ENCODE measurements around the gene MAP3K5. TPM values are rescaled to one million over a fixed set of nuclear protein-coding genes. Genes with fewer than 3 reads are reported as not detected.

MAP3K5 gene
- total and polyA plus RNA-seq, 2 donors (not counting 1 experiment from before 2014, with no cell fraction given), result 10.9 to 62.6 TPM

DNA sequence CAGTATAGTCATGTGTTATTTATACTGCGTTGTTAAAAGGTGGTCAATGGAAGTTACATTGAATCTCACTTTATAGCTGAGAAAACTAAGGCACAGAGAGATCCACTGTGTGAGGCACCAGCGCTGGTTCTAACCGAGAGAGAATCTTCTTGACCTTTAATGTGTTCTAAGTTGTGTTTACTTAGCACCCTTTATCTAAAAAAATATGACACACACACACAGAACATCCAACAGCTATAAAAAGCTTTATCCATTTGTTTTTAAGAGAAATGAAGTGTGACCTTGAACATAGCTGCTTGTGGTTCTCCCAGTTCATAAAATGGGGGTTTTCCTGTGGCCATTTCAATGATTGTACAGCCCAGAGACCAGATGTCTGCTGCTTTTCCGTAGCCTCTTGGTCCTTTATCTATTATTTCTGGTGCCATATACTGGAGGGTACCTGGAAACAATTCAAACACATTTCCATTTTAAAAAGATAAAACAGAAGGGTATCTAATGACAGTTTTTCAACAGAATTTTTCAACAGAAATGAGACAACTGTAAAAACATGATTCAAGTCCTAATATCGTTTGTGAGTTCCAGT, 187.3 kb downstream of the MAP3K5 start:
- TF ChIP-seq CTCF (conservative IDR thresholded peaks at IDR 0.05 in 1 of 2, IDR thresholded peaks at IDR 0.05 in 1 of 2; ENCODE audit: low read depth in 1 of 2, low read length in 2 of 2) (no peak), EZH2 (IDR thresholded peaks at IDR 0.05; ENCODE audit: low read length, missing control alignments) (no peak)
- Histone ChIP-seq H3K4me3 (replicated peaks in 1 of 4; ENCODE audit: control extremely low read depth in 1 of 4, insufficient read depth in 1 of 4, low read depth in 3 of 4, low read length in 4 of 4) (no peak overlapping the region), H3K27ac (ENCODE audit: insufficient read depth, low read length) (no peak overlapping the region), H4K20me1 (ENCODE audit: control insufficient read depth, extremely low read depth, insufficient read depth, low read length) (no peaks in the 10 kb centered on the region), H3K4me1 (ENCODE audit: control insufficient read depth, extremely low read depth, insufficient read depth, low read length) (peaks cover 21% of the 10 kb centered on the region), H3K36me3 (ENCODE audit: control insufficient read depth, insufficient read depth, low read length) (peaks cover 2% of the 10 kb centered on the region), H2AFZ (ENCODE audit: low read length) (no peak overlapping the region), H3K4me2 (ENCODE audit: extremely low read depth, insufficient read depth, low read length) (no peak overlapping the region), H3K27me3 (ENCODE audit: control insufficient read depth, insufficient read depth, low read length) (no peaks in the 10 kb centered on the region), H3K9ac (ENCODE audit: insufficient read depth, low read length) (no peak overlapping the region), H3K79me2 (ENCODE audit: control insufficient read depth, insufficient read depth, low read length) (no peaks in the 10 kb centered on the region), H3K9me3 (ENCODE audit: control insufficient read depth, insufficient read depth, low read depth, low read length) (no peaks in the 10 kb centered on the region)
- peak in 1 of 2 donors; percentile 39 for DNase-seq (ENCODE audit: low read depth in 2 of 2)

GRCh38 chr6:136604328-136604825, 187.9 kb downstream of the MAP3K5 start:
- no peak overlapping the region for H3K9ac ChIP-seq (ENCODE audit: insufficient read depth, low read length)

DNA sequence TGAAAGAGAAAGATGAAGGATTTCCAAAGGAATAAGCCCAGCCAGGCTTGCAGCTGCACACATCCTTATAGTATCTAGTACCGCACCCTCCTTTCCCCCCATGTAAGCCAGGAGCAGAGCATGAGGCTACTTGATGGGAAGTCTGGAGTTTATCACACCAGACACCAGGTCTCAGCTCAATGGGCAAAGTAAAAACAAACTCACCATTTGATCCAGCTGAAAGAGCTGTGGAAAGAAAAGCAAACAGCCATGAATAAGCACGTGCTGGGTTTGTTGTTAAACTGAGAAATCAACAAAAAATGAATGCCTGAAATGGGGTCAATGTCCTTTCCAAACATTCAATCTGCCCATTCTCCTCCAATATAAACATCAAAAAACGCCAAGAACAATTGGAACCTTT, 191.5 kb downstream of the MAP3K5 start:
- Histone ChIP-seq H3K9me3 (ENCODE audit: control insufficient read depth, insufficient read depth, low read depth, low read length) (no peaks in the 10 kb centered on the region), H4K20me1 (ENCODE audit: control insufficient read depth, extremely low read depth, insufficient read depth, low read length) (no peaks in the 10 kb centered on the region), H3K4me1 (ENCODE audit: control insufficient read depth, extremely low read depth, insufficient read depth, low read length) (peaks cover 5% of the 10 kb centered on the region), H3K27ac (ENCODE audit: insufficient read depth, low read length) (no peak overlapping the region), H3K4me3 (replicated peaks in 1 of 4; ENCODE audit: control extremely low read depth in 1 of 4, insufficient read depth in 1 of 4, low read depth in 3 of 4, low read length in 4 of 4) (no peak overlapping the region), H3K27me3 (ENCODE audit: control insufficient read depth, insufficient read depth, low read length) (no peaks in the 10 kb centered on the region), H3K79me2 (ENCODE audit: control insufficient read depth, insufficient read depth, low read length) (no peaks in the 10 kb centered on the region), H3K36me3 (ENCODE audit: control insufficient read depth, insufficient read depth, low read length) (peaks cover 3% of the 10 kb centered on the region), H2AFZ (ENCODE audit: low read length) (no peak overlapping the region), H3K9ac (ENCODE audit: insufficient read depth, low read length) (no peak overlapping the region), H3K4me2 (ENCODE audit: extremely low read depth, insufficient read depth, low read length) (no peak overlapping the region)
- peak in 1 of 2 donors; percentile 67 for DNase-seq (ENCODE audit: low read depth in 2 of 2)
- TF ChIP-seq CTCF (conservative IDR thresholded peaks at IDR 0.05 in 1 of 2, IDR thresholded peaks at IDR 0.05 in 1 of 2; ENCODE audit: low read depth in 1 of 2, low read length in 2 of 2) (no peak), EZH2 (IDR thresholded peaks at IDR 0.05; ENCODE audit: low read length, missing control alignments) (no peak)

More at GRCh38 chr6:136604328-136604825, 187.9 kb downstream of the MAP3K5 start:
- Histone ChIP-seq H3K27ac (ENCODE audit: insufficient read depth, low read length) (no peak overlapping the region), H3K4me3 (replicated peaks in 1 of 4; ENCODE audit: control extremely low read depth in 1 of 4, insufficient read depth in 1 of 4, low read depth in 3 of 4, low read length in 4 of 4) (no peak overlapping the region), H4K20me1 (ENCODE audit: control insufficient read depth, extremely low read depth, insufficient read depth, low read length) (no peaks in the 10 kb centered on the region), H3K27me3 (ENCODE audit: control insufficient read depth, insufficient read depth, low read length) (no peaks in the 10 kb centered on the region), H3K79me2 (ENCODE audit: control insufficient read depth, insufficient read depth, low read length) (no peaks in the 10 kb centered on the region), H3K4me1 (ENCODE audit: control insufficient read depth, extremely low read depth, insufficient read depth, low read length) (peaks cover 15% of the 10 kb centered on the region), H3K4me2 (ENCODE audit: extremely low read depth, insufficient read depth, low read length) (no peak overlapping the region), H3K9me3 (ENCODE audit: control insufficient read depth, insufficient read depth, low read depth, low read length) (no peaks in the 10 kb centered on the region), H2AFZ (ENCODE audit: low read length) (no peak overlapping the region), H3K36me3 (ENCODE audit: control insufficient read depth, insufficient read depth, low read length) (peaks cover 2% of the 10 kb centered on the region)
- no peak for TF ChIP-seq EZH2 (IDR thresholded peaks at IDR 0.05; ENCODE audit: low read length, missing control alignments)
- no peak for DNase-seq (ENCODE audit: low read depth in 2 of 2)
